ENCODE measurements around the gene BCL7B.
"Not testable (repeated sequence)": the region's sequence is repeated elsewhere in the genome, so short reads cannot be mapped to it uniquely, and the experiment has no call there.

The BCL7B gene

GRCh38 chr7:73557397-73558257, at the start of gene BCL7B:
Gene BCL7B, minus strand, starts transcription at chr7:73557690. Its CDS starts 112 bp downstream, at chr7:73557578.
- DNase-seq = peak; percentile 90

- DNase-seq = no peak
These were observed 48.2 kb upstream of the BCL7B start for GRCh38 chr7:73605601-73606220.

- DNase-seq = no peak
These were observed 45.5 kb upstream of the BCL7B start for GRCh38 chr7:73602721-73603651.

GRCh38 chr7:73599916-73600315, 42.4 kb upstream of the BCL7B start:
- no peak for DNase-seq

GRCh38 chr7:73599151-73599882, 41.8 kb upstream of the BCL7B start:
- no peak for DNase-seq

- no peak for DNase-seq
These were observed 40.7 kb upstream of the BCL7B start for GRCh38 chr7:73597978-73598782.

GRCh38 chr7:73596191-73597065, 38.9 kb upstream of the BCL7B start:
- DNase-seq = no peak

- DNase-seq = no peak
These were observed 37.9 kb upstream of the BCL7B start for GRCh38 chr7:73595358-73595757.

GRCh38 chr7:73593207-73594045, 35.9 kb upstream of the BCL7B start:
- DNase-seq = no peak

- DNase-seq = no peak
These were observed 29.4 kb upstream of the BCL7B start for GRCh38 chr7:73586911-73587310.

- no peak for DNase-seq
These were observed 27.7 kb upstream of the BCL7B start for GRCh38 chr7:73585196-73585595.

GRCh38 chr7:73582664-73583202, 25.2 kb upstream of the BCL7B start:
- DNase-seq = no peak

- not testable (repeated sequence) for DNase-seq
These were observed 23.5 kb upstream of the BCL7B start for GRCh38 chr7:73581006-73581405.

GRCh38 chr7:73578342-73579128, 21.0 kb upstream of the BCL7B start, which contains the start of gene TBL2:
Gene TBL2, minus strand, starts transcription at chr7:73578579. Its CDS starts 30 bp downstream, at chr7:73578549.
- peak; percentile 98 for DNase-seq

- DNase-seq = no peak
These were observed 20.3 kb upstream of the BCL7B start for GRCh38 chr7:73577627-73578341.

- DNase-seq = no peak
These were observed 16.3 kb upstream of the BCL7B start for GRCh38 chr7:73573791-73574190.

GRCh38 chr7:73573276-73573675, 15.8 kb upstream of the BCL7B start:
- DNase-seq = no peak

- DNase-seq = no peak
These were observed 15.3 kb upstream of the BCL7B start for GRCh38 chr7:73572767-73573186.
